22Rv1 (cell line): ENCODE data around the gene DERL2.

Experiments used
- H3K27ac ChIP-seq: fragments of 450-650 bp; 2 replicates; pipeline ENCODE4 v1.5.1; 2017
- ZFX ChIP-seq: fragments of 450-650 bp; IDR thresholded peaks from 2 replicates; pipeline ENCODE4 v1.6.1; 2017; ENCODE audit warnings: antibody characterized with exemption, borderline replicate concordance
- TF ChIP-seq, protein P1 (sequence below): fragments of 450-650 bp; IDR thresholded peaks from 2 replicates; pipeline ENCODE4 v1.5.1; 2017; ENCODE audit warnings: mild to moderate bottlenecking

The DERL2 gene

DNA sequence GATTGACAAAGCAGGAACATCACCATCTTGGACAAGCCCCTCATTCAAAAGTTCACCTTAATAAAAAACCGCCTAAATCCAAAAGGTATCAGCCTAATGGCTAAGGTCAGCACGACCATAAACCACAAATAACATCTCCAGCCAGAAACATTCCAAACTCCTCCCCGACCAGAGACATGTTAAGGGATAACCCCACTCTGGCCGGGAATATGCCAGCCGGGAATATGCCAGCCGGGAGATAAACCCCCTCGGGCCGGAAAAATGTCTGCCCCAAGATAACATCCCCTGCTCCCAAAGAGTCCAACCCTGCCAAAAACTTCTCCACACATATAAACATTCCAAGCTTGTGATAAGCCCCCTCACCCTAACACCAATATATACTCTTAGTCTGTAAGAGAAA is 18.6 kb downstream of the DERL2 start:
- peak overlapping the region; percentile 72; the same call in 1 of the 2 replicates for H3K27ac ChIP-seq
- TF ChIP-seq ZFX: no peak
- TF ChIP-seq, protein P1, sequence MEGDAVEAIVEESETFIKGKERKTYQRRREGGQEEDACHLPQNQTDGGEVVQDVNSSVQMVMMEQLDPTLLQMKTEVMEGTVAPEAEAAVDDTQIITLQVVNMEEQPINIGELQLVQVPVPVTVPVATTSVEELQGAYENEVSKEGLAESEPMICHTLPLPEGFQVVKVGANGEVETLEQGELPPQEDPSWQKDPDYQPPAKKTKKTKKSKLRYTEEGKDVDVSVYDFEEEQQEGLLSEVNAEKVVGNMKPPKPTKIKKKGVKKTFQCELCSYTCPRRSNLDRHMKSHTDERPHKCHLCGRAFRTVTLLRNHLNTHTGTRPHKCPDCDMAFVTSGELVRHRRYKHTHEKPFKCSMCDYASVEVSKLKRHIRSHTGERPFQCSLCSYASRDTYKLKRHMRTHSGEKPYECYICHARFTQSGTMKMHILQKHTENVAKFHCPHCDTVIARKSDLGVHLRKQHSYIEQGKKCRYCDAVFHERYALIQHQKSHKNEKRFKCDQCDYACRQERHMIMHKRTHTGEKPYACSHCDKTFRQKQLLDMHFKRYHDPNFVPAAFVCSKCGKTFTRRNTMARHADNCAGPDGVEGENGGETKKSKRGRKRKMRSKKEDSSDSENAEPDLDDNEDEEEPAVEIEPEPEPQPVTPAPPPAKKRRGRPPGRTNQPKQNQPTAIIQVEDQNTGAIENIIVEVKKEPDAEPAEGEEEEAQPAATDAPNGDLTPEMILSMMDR: no peak

DNA sequence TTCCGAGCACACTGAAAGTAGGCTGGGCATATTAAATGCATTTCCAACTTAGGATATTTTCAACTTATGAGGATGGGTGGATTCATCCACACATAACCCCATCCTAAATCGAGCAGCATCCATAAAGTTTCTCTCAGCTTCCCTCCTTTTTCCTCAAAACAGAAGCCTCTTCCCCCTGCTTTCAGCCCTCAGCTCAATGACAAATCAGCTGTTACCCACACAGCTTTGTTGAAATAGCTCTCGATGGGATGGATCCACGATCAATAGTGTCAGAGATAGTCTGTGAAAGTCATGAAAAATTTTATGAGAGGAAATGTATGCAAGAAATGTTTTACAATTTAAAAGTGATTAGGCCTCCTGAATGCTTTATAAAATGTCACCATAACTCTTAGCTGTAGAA is 19.7 kb downstream of the DERL2 start:
- H3K27ac ChIP-seq: no peak overlapping the region
- no peak for TF ChIP-seq ZFX
- TF ChIP-seq, protein P1: no peak

DNA sequence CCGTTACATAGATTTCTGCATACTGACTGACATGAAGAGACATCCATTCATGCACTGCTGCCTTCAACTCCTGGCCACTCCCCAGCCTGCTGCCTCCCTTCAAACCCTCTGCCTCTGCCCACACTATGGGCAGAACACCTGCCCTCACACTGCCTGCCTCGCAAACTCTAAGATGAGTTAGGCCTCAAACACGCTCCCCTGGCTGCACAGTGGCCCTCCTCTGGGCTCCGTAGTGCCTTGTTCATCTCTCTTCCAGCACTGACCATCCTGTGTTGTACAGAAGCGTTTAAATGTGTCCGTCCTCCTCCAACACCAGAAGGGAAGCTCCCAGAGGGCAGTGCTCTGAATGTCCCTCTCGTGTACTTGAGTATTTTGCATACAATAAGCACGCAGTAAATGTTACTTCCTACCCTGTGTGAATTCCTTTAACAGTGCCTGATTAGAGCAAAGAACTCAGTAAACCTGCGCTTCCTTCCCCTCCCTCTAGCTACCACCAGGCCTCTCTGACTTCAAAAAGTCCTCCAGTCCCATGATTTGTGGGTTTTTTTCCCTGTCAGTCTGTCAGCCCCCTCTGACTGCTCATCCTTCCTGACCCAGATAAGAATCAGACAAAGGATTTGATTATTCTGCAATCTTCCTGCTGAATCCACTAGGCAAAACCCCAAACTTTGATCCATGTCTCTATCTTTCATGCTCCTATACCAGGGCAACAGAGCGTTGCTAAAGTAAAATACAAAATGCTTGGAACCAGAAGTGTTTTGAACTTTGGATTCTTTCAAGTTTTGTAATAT is 21.1 kb downstream of the DERL2 start:
- no peak overlapping the region for H3K27ac ChIP-seq
- TF ChIP-seq, protein P1: no peak
- no peak for TF ChIP-seq ZFX

DNA sequence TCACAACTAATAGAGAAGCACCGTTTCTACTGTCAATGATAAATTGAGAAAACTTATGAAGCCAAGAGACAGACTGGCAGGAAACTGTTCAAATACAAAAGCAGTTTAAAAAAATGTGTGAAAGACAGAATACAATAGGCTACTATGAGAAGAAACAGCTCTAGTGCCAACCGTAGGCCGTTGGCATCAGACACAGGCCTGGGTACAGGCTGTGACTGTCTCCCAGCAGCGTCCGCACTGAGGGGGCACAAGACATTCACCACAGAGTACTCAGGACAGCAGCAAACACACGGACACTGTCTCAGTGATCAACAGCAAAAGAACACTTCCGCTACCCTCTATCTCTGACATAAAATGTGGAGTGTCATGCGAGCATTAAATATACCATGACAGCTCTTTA is 39.2 kb downstream of the DERL2 start:
- no peak overlapping the region for H3K27ac ChIP-seq
- TF ChIP-seq ZFX: no peak
- TF ChIP-seq, protein P1: no peak

DNA sequence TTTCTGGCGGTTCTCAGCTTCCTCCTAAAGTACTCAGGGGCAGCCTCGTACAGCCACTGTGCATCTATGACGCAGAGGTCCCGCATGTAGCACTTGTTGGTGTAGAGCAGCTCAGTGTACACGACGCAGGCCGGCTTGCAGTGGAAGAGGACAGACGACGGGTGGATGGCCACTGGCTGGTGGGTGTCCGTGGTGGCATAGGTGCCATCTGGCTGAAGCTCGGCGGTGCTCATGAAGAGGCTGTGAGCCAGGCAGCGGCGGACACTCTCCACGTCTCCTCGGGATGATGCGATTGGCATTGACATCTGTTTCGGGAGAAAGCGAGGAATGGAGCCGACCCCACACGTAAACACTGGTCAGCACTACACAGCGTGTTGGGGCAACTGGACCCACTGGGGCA is 41.8 kb downstream of the DERL2 start:
- H3K27ac ChIP-seq: no peak overlapping the region
- no peak for TF ChIP-seq ZFX
- TF ChIP-seq, protein P1: no peak

DNA sequence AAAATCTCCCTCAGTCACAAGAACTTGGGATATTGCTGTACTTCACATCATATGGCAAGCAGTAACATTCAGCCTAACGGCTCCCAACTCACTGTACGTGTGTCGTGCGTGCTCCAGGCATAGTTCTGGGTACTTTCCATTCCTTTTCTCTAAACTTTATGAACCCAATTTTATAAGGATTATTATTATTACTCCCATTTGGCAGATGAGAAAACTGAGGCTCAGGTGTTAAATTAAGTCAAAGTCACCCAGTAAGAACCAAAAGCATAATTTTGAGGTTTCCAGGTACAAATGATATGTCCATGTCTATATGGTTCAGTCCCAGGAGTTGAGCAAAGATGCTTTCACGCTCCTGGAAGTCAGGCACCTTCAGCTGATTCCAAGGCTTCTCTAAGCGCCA is 42.2 kb downstream of the DERL2 start:
- TF ChIP-seq, protein P1: no peak
- TF ChIP-seq ZFX: no peak
- no peak overlapping the region for H3K27ac ChIP-seq

DNA sequence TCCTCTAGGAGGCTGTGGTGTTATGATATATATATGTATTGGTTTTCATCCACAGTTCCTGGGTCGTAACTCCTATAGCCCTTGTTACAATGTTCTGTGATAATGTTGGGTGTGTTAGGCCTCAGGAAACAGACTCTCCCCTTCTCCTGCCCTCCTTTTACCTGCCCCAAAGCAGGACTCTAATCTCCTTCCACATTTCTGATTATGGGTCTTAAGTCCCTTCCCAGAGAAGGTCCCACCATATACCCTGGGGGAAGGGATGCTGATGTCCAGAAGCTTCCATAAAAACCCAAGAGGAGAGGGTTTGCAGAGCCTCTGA is 46.6 kb downstream of the DERL2 start:
- H3K27ac ChIP-seq: peak overlapping the region; percentile 74
- TF ChIP-seq, protein P1: no peak
- TF ChIP-seq ZFX: no peak
